LNCaP clone FGC (cell line): ENCODE measurements around the gene OSBPL5.

Experiments used
- DNase-seq: peaks from one replicate; pipeline ENCODE4 v3.0.0-alpha.2; 2011; ENCODE audit warnings: low read depth
- H3K4me3 ChIP-seq: 2 replicates; pipeline ENCODE4 v1.5.1; 2011; ENCODE audit warnings: mild to moderate bottlenecking, low read depth, low read length, control low read depth
- CTCF ChIP-seq: IDR thresholded peaks from 2 replicates; pipeline ENCODE4 v1.5.1; 2012; ENCODE audit warnings: mild to moderate bottlenecking; ENCODE audit not compliant: control insufficient read depth, insufficient read depth; ENCODE audit errors: extremely low read depth

The OSBPL5 gene

GRCh38 chr11:3081386-3081751, 83.7 kb downstream of the OSBPL5 start:
- no peak for TF ChIP-seq CTCF
- no peak overlapping the region for H3K4me3 ChIP-seq
- no peak for DNase-seq

GRCh38 chr11:3080733-3081385, 84.3 kb downstream of the OSBPL5 start:
- DNase-seq: no peak
- TF ChIP-seq CTCF: no peak
- no peak overlapping the region for H3K4me3 ChIP-seq

GRCh38 chr11:3080104-3080503, 85.0 kb downstream of the OSBPL5 start:
- no peak overlapping the region for H3K4me3 ChIP-seq
- DNase-seq: no peak
- TF ChIP-seq CTCF: no peak

GRCh38 chr11:3077846-3078440, 87.2 kb downstream of the OSBPL5 start:
- H3K4me3 ChIP-seq: no peak overlapping the region
- no peak for TF ChIP-seq CTCF
- DNase-seq: no peak

GRCh38 chr11:3077189-3077836, 87.8 kb downstream of the OSBPL5 start:
- DNase-seq: no peak
- no peak for TF ChIP-seq CTCF
- H3K4me3 ChIP-seq: no peak overlapping the region

- no peak for TF ChIP-seq CTCF
- no peak for DNase-seq
- H3K4me3 ChIP-seq: no peak overlapping the region
Measured at GRCh38 chr11:3074912-3075589, 90.1 kb downstream of the OSBPL5 start.
